Fibroblast of villous mesenchyme (primary cell): Measurements from ENCODE around the gene TRAPPC10. TPM values are rescaled to one million over a fixed set of nuclear protein-coding genes. Genes with fewer than 3 reads are reported as not detected.

ENCODE experiments used
- DNase-seq: peaks from one replicate; pipeline ENCODE4 v3.0.0-alpha.2; 2010; ENCODE audit warnings: low read depth
- H3K4me3 ChIP-seq: 2 replicates; pipeline ENCODE4 v1.5.1; 2011; ENCODE audit warnings: low read depth, mild to moderate bottlenecking, low read length
- total RNA-seq: library from RNA; depleted of rRNA; stranded (reverse); fragments of >200 nt; gene quantifications from 2 replicates; pipeline ENCODE4 v1.2.3, GENCODE V29; 2012
- TF ChIP-seq, protein P1 (sequence below): IDR thresholded peaks from 2 replicates; pipeline ENCODE4 v1.5.1; 2012; ENCODE audit warnings: low read depth, mild to moderate bottlenecking, low read length; ENCODE audit not compliant: insufficient read depth

The TRAPPC10 gene
- total RNA-seq, 1 donor = 28.5 TPM

- DNase-seq = peak; percentile 85
- TF ChIP-seq, protein P1, sequence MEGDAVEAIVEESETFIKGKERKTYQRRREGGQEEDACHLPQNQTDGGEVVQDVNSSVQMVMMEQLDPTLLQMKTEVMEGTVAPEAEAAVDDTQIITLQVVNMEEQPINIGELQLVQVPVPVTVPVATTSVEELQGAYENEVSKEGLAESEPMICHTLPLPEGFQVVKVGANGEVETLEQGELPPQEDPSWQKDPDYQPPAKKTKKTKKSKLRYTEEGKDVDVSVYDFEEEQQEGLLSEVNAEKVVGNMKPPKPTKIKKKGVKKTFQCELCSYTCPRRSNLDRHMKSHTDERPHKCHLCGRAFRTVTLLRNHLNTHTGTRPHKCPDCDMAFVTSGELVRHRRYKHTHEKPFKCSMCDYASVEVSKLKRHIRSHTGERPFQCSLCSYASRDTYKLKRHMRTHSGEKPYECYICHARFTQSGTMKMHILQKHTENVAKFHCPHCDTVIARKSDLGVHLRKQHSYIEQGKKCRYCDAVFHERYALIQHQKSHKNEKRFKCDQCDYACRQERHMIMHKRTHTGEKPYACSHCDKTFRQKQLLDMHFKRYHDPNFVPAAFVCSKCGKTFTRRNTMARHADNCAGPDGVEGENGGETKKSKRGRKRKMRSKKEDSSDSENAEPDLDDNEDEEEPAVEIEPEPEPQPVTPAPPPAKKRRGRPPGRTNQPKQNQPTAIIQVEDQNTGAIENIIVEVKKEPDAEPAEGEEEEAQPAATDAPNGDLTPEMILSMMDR = no peak
- H3K4me3 ChIP-seq = no peak overlapping the region
These were observed 53.3 kb downstream of the TRAPPC10 start for GRCh38 chr21:44065428-44065827.

DNA sequence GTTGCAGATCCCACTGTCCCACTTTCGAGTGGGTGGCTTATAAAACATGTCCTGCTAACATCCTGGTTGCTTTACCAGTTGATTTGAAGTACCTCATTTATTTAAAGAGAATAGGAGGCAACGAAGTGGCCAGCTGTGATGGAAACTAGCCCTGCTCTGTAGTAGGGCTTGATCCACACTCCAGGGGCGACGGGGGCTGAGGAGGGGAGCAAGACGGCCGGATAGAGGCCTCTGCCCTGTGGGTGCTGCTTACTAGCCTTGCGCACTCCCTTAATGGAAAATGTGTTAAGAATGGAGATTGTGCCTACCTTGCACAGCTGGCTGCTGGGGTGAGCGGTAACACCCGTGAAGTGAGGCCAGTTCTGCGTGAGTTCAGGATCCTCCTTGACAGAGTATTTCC lies 54.0 kb downstream of the TRAPPC10 start:
- no peak overlapping the region for H3K4me3 ChIP-seq
- DNase-seq = no peak
- TF ChIP-seq, protein P1 = no peak

- no peak overlapping the region for H3K4me3 ChIP-seq
- TF ChIP-seq, protein P1 = peak; percentile 12
- peak; percentile 3 for DNase-seq
These were observed 55.1 kb downstream of the TRAPPC10 start for GRCh38 chr21:44067011-44067839.

DNA sequence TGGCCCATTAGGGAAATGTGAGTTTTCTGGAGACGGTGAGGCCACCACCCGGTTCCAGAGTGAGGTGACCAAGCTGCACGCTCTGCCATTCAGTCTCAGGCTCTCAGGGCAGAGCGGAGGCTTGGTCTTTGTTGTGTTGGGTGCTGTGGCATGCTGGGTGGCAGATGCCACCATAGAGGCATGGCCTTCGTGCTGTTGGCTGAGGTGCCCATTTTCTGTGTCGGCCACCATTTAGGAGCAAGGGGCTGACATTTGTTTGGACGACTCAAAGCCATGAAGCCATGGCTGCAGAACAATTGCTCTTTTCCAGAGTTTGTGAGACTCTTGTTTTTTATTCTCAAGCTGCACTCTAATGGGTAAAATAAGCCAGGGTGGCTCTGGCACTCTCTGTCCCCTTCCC lies 58.3 kb downstream of the TRAPPC10 start:
- TF ChIP-seq, protein P1 = no peak
- DNase-seq = no peak
- no peak overlapping the region for H3K4me3 ChIP-seq

DNA sequence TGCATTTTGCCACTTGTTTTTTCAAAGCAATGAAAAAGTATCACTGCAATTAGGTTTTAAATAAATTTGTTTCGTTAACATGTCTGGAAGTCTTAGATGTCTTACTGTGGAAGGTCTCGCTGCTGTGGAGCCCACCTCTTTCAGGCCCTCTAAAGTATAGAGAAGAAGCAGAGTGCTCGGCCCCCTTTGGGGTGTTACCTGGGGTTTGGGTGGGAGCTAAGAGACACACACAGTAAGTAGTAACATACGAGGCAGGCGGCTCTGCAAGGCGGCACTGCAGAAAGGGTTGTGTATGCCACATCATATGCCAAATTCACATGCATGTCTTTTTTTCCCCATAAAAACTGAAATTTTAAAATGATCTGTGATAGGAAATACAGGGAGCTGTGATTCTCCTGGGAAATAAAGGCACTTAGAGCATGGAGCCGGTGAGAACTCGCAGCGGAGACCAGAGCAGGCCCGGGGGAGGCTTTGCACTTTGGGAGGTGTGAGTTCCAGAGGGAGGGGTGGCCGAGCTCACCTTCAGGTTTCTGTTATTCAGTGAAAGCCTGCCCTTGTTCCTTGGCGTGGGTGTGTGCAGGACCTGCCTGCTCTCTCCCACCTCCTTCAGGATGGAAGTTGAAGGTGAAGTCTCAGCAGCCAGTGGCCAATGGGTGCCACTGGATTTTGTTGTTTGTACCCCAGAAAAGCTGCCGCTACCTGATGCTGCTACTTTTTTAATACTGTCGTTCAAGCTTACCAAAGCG lies 59.4 kb downstream of the TRAPPC10 start:
- no peak overlapping the region for H3K4me3 ChIP-seq
- TF ChIP-seq, protein P1 = peak; percentile 8
- no peak for DNase-seq

- H3K4me3 ChIP-seq = no peak overlapping the region
- DNase-seq = no peak
- TF ChIP-seq, protein P1 = no peak
These were observed 60.0 kb downstream of the TRAPPC10 start for GRCh38 chr21:44072111-44072510.
